WTC11 (cell line): Measurements from ENCODE around the gene MIA3.

ENCODE experiments used
- ZNF232 ChIP-seq: sonication (generic); formaldehyde crosslinking; IDR thresholded peaks from 2 replicates; pipeline ENCODE4 v1.8.0; 2022; ENCODE audit warnings: mild to moderate bottlenecking, missing genetic modification reagents
- TF ChIP-seq, protein P1 (sequence below): fragments of 200-600 bp; IDR thresholded peaks from 2 replicates; pipeline ENCODE4 v1.8.0; 2022; ENCODE audit warnings: antibody characterized with exemption

DNA sequence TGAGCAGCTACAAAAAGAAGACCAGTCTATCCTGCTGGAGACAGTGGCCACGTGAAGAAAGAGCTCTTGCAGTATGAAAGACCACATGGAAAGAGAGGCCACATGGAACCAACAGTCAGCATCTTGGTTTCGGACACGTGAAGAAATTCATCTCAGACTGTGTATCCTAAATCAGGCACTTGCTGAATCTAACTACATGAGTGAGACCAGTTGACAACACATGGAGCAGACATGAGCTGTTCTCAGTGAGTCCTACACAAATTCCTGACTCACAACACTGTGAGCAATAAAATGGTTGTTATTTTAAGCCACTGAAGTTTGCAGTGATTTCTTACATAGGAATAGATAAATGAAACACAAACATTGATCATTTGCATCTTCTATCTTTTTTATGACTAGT is 25.7 kb upstream of the MIA3 start:
- TF ChIP-seq, protein P1, sequence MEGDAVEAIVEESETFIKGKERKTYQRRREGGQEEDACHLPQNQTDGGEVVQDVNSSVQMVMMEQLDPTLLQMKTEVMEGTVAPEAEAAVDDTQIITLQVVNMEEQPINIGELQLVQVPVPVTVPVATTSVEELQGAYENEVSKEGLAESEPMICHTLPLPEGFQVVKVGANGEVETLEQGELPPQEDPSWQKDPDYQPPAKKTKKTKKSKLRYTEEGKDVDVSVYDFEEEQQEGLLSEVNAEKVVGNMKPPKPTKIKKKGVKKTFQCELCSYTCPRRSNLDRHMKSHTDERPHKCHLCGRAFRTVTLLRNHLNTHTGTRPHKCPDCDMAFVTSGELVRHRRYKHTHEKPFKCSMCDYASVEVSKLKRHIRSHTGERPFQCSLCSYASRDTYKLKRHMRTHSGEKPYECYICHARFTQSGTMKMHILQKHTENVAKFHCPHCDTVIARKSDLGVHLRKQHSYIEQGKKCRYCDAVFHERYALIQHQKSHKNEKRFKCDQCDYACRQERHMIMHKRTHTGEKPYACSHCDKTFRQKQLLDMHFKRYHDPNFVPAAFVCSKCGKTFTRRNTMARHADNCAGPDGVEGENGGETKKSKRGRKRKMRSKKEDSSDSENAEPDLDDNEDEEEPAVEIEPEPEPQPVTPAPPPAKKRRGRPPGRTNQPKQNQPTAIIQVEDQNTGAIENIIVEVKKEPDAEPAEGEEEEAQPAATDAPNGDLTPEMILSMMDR, result no peak
- no peak for TF ChIP-seq ZNF232 (CRISPR knock-in tag)
